Middle frontal gyrus (tissue), 1 donor: ENCODE measurements around the gene AGAP1.

Experiments used
- DNase-seq: peaks from one replicate; pipeline ENCODE4 v3.0.0-alpha.2; 2015; ENCODE audit warnings: low spot score; ENCODE audit errors: extremely low spot score

AGAP1 gene

DNA sequence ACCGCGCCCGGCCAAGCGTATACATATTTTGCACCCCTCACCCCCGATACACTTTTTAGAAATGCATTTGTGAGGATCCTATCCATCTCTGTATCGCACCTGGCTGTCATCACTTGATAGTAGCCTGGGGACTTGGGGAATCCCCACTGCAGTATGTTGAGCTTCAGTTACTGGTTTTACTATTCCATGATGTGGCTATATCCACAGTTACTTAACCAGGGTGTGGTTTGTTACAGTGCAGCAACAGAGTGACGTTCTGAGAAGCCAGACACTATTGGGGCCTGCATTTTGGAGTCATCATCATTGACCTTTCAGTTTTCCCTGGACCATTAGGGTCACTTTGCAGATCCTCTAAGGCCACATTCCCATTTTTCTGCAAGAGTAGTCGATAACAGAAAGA lies 212.7 kb downstream of the AGAP1 start:
- DNase-seq, result no peak

DNA sequence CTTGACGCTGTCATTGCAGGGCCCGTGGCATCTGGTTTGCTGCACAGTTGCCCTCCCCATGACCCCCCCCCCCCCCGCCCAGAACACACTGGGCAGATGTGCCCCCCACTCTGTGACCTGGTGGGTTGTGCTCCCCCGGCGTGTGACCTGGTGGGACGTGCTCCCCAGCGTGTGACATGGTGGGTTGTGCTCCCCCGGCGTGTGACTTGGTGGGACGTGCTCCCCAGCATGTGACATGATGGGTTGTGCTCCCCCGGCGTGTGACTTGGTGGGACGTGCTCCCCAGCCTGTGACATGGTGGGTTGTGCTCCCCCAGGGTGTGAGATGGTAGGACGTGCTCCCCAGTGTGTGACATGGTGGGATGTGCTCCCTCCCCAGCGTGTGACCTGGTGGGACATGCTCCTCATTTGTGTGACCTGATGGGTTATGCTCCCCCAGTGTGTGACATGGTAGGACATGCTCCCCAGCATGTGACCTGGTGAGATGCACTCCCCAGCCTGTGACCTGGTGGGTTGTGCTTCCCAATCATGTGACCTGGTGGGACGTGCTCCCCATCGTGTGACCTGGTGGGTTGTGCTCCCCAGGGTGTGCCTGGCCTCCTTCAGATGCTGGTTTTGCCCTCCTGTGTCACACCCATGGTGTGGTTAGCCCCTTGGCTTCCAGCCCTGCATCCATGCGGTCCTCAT lies 213.7 kb downstream of the AGAP1 start:
- no peak for DNase-seq

DNA sequence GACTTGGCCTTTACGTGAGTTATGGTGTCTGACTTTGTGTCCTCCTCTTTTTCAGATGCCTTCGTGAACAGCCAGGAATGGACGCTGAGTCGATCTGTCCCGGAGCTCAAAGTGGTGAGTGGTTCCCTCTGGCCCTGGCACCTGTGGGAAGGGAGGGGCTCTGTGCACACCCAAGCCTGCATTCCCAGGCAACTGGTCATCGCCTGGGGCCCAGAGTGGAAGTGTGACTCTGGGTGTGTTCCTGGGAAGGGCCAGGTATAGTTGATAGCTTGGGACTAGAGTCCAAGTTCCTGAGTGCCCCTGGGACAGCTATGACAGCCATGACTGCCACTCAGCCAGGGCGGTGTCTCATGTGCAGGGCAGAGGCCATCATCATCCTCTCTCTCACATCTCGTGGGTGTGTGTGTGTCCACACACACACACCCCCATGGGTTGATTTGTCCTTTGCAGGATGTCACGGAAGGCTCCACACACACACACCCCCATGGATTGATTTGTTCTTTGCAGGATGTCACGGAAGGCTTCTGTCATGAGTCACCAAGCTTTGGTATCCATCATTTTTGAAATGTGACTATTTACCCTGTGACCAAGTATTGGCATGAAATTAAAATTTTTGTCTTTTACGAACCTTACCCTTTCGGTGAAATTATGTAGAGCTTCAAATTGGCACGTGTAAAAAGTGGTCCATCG lies 215.4 kb downstream of the AGAP1 start:
- DNase-seq, result no peak

DNA sequence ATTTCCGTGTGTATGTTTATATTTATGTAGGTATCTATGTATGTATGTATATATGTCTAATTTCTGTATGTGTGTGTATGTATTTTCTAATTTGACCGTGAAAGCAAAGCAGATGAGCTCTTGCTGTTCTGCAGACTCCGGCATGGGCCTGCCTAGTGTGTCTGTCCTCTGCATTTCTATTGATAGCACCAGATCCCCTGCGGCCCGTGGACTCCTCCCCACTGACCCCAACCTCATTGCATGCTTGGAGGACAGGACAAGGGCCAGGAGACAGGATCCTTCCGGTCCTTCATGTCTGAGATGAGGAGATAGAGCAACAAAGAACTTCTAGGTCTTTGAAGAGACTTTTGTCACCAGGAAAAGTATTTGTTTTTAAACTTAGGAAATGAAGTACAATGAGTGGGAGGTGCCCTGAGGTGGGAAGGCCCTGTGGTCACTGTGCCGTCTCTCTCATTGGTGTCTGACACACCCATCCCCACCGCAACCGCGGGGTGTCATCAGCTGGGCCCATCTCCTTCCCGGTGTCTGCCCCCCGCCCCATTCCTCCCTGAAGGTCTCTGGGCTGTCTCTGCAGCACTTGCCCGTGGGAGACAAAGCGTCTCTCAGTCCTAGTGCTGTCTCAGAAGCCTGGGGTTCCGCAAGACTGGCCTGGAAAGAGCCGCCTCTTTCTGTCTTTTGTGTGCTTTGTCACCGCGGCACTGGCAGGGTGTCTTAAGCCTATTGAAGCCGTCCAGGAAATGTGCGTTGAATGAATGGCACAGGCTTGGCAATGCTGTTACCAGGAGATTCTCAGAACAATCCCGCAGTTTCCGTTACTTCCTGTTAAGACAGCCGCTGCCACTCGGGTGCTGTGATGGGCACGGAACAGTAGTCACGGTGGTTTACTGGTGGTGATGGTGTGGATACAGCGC lies 216.4 kb downstream of the AGAP1 start:
- DNase-seq, result no peak

DNA sequence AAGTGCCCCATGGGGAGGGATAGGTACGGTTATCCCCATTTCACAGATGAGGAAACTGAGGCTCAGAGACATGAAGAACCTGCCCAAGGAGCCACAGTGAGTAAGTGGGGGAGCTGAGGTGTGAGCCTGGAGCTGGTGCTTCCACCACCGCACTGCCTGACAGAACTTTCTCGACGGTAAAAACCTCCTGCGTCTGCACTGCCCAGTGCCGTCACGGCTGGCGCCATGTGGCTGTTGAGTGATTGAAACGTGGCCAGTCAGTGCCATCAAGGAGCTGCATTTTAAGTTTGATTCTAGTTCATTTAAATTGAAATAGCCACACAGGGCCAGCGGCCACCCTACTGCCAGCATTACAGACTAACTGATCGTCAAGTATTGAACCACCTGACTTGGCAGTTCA lies 217.1 kb downstream of the AGAP1 start:
- no peak for DNase-seq

DNA sequence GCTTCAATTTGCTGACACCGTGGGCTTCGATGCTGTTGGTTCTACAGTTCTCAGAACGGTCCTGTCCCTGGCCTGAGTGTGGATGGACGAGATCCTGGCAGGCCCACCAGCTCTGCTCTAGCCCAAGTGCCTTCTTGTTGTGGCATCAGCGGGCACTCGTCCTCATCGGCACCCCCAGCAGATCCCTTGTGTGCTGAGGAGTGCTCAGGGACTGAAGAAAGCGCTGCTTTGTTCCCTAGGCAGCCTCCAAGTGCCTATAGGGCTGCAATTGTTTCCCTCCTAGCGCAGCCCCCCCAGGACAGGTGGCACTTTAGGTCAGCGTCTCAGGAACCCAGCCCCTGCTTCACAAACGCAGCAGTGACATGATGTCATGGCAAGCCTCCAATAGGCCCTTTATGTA lies 217.7 kb downstream of the AGAP1 start:
- no peak for DNase-seq

DNA sequence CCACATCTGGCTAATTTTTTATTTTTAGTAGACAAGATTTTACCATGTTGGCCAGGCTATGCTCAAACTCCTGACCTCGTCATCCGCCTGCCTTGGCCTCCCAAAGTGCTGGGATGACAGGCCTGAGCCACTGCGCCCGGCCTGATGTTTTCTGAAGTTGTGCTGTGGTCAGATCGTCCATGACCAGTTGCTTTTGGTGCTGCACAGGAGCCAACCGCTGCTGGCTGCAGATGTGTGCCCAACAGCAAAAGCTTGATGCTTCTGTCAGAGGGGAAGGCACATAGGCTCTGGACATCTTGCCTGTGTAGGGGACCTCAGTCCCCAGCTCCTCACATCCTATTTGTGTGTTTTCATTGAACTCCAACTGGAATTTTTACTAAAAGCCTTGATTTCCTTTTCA lies 218.3 kb downstream of the AGAP1 start:
- DNase-seq, result no peak

DNA sequence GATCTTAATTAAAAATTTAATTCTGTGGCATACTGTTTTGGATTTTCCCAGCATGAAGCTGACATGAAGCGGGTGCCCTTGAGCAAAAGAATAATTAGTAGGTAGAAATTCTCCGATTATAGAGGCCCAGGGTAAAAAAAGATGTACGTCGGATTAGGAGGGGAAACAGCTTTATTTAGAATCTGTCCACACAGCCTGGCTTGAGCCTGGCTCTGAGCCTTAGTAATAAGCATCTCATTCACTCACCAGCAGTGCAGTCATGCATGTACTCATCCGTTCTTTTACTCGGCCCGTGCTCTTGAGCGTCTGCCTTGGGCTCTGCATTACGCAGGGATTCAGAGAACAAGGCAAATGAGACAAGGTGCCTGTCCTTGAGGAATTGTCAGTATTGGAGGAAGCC lies 219.3 kb downstream of the AGAP1 start:
- no peak for DNase-seq

DNA sequence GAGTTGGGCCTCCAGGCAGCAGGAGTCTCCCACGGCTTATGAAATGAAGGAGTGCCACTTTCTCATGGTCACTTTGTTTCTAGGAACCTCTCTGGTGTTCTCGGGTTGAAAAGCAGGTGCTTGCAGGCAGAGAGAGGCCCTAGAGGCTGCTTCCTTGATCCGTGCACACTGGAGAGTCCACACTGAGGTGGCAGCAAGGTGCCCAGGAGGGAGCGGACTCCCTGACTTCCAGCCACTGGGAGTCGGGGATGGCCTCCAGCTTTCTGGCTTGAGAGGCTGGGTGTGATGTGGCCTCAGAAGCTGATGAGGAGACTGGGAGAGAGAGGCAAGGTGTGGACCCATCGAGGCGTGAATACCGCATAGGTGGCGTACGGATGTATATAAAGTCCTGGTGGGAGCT lies 221.8 kb downstream of the AGAP1 start:
- no peak for DNase-seq

DNA sequence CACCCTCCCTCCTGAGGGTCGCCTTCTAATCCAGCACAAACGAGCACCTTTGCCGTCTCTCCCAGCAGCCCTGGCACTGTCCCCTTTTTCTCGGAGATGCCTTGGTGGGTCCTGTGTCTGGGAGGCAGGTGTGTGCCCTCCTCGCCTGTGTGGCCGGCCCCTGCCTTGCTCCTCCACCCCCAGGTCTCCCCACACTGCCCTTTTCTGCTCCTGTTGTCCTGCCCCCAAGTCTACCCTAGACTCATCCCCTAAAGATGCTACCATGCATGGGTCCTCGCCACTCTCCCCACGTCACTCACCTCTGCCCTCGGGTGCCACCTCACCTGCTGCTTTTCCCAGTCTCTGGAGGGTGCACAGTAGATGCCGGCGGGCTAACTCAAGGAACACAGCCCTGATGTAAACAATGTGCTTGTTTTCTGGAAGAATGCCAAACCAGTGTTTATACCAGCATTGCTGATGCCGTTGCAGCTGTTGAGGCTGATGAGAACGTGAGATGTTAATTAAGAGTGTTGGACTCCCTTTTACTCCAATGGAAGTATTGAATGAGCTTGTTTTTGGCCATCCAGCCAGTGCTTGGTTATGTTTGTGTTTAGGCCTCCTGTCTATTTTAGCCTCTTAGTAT lies 223.1 kb downstream of the AGAP1 start:
- DNase-seq, result no peak

DNA sequence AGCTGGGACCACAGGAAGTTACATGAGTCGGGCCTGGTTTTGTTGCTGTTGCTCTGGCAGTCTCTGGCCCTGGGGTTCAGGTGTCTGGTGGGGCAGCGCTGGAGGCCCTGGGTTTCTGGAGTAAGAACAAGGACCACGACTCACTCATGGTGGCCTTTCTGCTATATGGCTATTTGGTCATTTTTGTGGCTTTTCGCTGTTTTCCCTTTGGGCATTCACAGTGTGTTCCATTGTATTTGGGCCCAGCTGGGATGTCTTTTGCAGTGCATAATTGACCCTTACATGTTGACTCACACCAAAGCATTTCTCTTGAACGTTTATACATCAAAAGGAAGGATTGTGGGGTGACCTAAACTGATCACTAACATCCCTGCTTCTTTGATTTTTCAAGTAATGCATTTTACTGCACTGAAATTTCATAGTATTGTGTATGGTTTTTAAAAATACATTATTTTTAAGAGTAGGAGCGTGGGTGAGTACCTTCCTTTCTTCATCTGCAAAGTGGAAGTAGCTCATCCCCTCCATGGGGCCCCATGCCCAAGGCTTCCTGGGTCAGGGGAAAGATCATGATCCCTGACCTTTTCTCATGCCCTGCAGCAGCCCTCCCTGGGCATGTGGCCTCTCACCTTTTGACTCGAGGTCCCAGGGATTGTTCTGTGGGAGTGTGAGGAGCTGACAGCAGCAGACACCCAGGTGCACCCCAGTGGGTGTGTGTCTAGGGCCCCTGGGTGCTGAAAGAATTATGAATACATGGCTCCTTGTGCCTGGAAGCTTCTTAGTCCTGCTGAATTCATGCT lies 225.5 kb downstream of the AGAP1 start:
- DNase-seq, result no peak

DNA sequence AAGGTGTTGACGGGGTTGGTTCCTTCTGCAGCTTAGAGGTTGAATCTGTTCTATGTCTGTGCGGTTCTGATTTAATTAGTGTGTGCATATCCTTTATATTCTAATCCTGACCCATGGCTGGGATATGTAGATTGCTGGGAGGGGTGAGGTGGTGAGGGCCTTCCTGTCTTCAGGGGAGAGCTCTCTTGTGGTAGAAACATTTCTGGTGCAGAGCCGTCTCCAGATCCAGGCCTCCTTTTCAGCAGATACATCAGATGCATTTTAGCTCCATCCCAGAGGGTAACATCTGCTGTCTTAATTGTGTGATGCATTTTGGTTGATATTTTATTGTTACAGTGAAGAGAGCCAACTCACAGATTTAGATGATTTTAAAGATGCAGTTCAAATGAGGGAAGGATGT lies 227.8 kb downstream of the AGAP1 start:
- no peak for DNase-seq

DNA sequence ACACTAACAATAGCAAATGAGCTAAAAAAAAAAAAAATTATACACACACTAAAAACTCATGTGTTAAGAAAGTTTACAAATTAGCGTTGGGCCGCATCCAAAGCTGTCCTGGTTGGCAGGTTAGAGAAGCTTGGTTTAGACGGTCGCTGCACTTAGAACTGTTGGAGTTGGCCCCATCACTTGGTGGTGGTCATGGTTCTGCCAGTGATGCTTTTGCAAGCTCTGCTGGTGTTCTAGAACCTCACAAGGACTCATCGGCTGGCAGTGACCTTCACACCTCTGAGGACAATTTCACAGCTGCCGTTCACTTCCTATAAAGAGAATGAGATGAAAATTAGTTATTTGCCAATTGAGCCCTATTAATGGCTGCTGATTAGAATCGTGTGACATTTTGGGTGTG lies 229.0 kb downstream of the AGAP1 start:
- DNase-seq, result no peak

DNA sequence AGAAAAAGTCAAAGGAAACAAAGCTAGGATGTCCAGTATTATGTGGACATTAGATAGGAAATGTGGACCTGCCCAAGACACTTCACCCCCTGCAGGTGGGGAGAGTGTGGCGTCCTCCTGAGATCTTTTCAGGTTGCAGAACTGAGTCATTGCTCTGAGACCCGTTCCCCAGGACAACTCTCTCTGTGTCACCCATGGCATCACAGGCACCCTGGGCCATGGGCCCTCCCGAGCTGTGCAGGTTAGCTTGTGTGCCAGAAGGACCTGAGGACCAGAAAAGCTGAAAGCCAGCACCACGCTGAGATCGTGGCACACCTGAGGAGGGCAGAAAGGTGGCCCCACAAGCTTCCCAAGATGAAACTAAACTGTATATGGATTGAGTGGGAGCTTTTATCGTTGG lies 229.5 kb downstream of the AGAP1 start:
- DNase-seq, result no peak

DNA sequence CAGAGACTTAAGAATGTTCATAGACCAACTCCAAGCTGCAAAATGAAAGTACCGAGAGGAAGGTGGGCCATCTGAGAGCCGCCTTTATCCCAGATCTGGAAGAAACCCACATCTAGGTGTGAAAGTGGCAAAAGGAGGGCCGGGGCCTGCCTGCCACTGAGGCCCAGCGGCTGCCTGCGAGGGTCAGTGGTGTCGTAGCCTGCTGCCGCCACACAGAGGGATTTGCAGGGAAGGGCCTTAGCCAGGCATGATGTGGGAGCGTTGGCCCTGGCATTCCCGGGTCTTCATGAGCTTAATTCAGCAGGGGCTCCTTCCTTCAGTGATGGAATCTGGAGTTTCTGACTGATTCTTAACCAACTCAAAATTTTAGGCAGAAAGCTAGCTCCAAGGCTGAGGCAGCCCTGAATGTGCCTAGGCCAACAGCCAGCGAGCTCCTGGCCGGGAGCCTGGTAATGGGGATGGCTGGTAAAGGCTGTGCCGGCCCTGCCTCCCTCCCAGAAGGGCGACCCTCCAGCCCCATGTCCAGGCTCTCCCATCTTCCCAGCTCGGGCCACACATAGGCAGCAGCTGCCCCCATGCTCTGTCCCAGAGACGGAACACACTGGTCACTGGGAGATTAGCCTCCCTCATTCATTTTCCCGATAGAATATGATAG lies 230.1 kb downstream of the AGAP1 start:
- no peak for DNase-seq

DNA sequence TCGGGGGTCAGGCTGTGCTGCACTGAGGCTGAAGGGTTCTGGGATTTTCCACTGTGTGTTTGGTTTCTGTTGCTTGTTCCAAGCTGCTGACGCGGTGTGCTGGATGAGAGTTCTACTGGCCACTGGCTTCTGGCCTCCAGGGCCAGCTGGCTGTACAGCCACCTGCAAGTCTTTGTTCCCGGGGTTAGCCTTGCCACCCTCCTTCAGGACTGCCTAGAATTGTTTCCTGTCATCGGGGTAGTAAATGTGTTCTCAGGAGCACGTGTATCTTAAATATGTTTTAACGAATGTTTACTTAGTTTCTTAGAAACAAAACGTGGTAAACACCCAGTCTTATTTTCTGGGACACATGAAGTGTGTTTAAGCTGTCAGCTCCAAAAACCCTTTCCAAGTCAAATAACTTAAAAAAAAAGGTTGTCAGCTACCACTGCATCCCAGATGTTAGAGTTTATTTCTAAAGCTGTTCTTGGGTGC lies 231.2 kb downstream of the AGAP1 start:
- DNase-seq, result no peak

DNA sequence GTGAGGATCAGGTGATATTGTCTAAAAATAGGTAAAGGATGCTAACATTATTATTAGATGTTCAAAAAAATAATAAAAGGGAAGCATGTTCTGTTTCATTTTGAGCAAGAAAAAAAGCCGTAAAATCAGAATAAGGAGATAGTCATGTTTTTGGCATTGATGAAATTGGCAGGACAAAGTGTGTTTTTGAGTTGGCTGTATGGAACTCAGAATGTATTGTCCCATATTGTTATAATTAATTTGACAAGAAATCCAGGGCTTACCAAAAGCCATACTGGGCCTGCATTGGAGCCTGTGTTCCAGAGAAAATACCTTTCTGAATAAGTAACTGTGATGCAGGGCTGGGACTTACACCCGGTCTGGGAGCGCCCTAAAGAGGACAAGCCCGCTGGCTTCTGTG lies 232.0 kb downstream of the AGAP1 start:
- DNase-seq, result no peak

DNA sequence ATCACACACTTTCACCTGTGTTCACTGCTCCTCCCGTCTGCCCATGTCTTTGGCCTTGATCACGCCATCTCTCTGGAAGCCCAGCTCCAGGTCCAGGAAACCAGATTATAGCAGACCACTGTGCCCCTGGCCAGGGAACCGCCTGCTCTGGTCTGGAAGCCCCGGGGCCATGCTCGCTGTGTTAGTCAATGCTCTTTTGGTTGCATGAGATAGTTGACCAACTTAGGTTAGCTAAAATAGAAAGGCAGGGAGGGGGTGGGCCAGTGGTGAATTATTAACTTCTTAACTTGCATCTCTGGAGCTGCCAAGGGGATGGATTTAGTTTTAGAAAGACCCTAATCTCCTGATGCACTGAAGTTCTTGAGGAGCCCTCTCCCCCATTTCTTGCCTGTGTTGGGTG lies 232.7 kb downstream of the AGAP1 start:
- DNase-seq, result no peak

DNA sequence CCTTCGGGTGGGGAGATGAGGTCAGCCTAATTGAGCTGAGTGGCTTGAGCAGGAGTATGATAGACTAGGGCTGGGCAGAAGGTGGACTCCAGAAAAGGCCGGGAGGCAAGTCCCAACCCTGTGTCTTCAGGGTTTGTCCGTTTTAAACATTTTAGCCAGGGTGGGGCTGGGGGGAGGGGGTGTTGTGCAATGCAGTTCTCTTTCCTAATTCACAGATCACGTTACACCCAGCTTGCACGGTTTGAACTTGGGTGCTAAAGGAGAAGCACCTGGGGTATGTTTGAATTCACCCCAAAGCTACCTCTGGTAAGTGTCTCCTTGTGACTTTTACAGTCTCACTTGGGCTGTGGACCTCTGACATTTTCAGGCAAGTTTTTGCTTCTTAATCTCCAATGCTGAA lies 233.3 kb downstream of the AGAP1 start:
- no peak for DNase-seq
